Stimulated activated CD8-positive, alpha-beta memory T cell treated with anti-CD3 and anti-CD28 coated beads, Interleukin-2, amount 100 ng/mL, for 1 hour (primary cell): ENCODE data around the gene KCNJ12.
"Not testable (repeated sequence)": the region's sequence is repeated elsewhere in the genome, so short reads cannot be mapped to it uniquely, and the experiment has no call there.

Source experiments
- DNase-seq, 2 donors: peaks; one replicate each; pipeline ENCODE4 v3.0.0-alpha.2; 2020; ENCODE audit warnings: low read depth in 2 of 2

KCNJ12 gene

GRCh38 chr17:21385281-21385845 lies 9.2 kb downstream of the KCNJ12 start:
- no peak for DNase-seq

GRCh38 chr17:21387616-21388015 lies 11.5 kb downstream of the KCNJ12 start:
- DNase-seq, result no peak

- no peak for DNase-seq
These were observed 11.9 kb downstream of the KCNJ12 start for GRCh38 chr17:21388066-21388465.

- no peak for DNase-seq
These were observed 12.8 kb downstream of the KCNJ12 start for GRCh38 chr17:21388944-21389343.

GRCh38 chr17:21389394-21389793 lies 13.2 kb downstream of the KCNJ12 start:
- DNase-seq, result no peak

GRCh38 chr17:21390294-21390693 lies 14.1 kb downstream of the KCNJ12 start:
- DNase-seq, result no peak

GRCh38 chr17:21392266-21392665 lies 16.1 kb downstream of the KCNJ12 start:
- no peak for DNase-seq

GRCh38 chr17:21394265-21394664 lies 18.1 kb downstream of the KCNJ12 start:
- DNase-seq, result no peak

- no peak for DNase-seq
These were observed 19.6 kb downstream of the KCNJ12 start for GRCh38 chr17:21395764-21396163.

GRCh38 chr17:21396237-21396636 lies 20.1 kb downstream of the KCNJ12 start:
- DNase-seq, result no peak

- DNase-seq, result no peak
These were observed 21.4 kb downstream of the KCNJ12 start for GRCh38 chr17:21397341-21398190.

- no peak for DNase-seq
These were observed 23.5 kb downstream of the KCNJ12 start for GRCh38 chr17:21399474-21400186.

GRCh38 chr17:21400187-21400569 lies 24.0 kb downstream of the KCNJ12 start:
- DNase-seq, result not testable (repeated sequence)

GRCh38 chr17:21400816-21401593 lies 24.8 kb downstream of the KCNJ12 start:
- no peak for DNase-seq

- DNase-seq, result not testable (repeated sequence)
These were observed 26.0 kb downstream of the KCNJ12 start for GRCh38 chr17:21402166-21402571.

GRCh38 chr17:21402926-21403325 lies 26.8 kb downstream of the KCNJ12 start:
- DNase-seq, result not testable (repeated sequence)

GRCh38 chr17:21404106-21404505 lies 27.9 kb downstream of the KCNJ12 start:
- not testable (repeated sequence) for DNase-seq

GRCh38 chr17:21404539-21404938 lies 28.4 kb downstream of the KCNJ12 start:
- not testable (repeated sequence) for DNase-seq

- DNase-seq, result not testable (repeated sequence)
These were observed 29.0 kb downstream of the KCNJ12 start for GRCh38 chr17:21404956-21405731.

GRCh38 chr17:21405904-21406400 lies 29.8 kb downstream of the KCNJ12 start:
- not testable (repeated sequence) for DNase-seq
